Measurements from ENCODE around the gene PDCD11.
A peak's percentile ranks its signal among the peaks of the same experiment; 100 is the strongest.

DNA sequence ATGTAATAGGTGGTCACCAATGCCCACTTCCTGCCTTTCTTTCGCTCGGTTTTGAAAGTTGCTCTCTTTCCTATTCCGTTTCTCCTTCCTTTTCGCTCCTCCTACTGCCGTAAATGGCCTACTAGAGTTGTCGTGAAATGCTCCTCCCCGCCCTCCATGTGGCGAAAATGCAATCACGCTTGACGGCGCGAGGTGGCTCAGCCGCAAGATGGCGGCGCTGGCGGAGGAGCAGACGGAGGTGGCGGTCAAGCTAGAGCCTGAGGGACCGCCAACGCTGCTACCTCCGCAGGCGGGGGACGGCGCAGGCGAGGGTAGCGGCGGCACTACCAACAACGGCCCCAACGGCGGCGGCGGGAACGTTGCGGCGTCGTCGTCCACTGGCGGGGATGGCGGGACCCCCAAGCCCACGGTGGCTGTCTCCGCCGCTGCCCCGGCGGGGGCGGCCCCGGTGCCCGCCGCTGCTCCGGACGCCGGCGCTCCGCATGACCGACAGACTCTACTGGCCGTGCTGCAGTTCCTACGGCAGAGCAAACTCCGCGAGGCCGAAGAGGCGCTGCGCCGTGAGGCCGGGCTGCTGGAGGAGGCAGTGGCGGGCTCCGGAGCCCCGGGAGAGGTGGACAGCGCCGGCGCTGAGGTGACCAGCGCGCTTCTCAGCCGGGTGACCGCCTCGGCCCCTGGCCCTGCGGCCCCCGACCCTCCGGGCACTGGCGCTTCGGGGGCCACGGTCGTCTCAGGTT lies 28.5 kb upstream of the PDCD11 start, which contains the start of gene TAF5:
- TF ChIP-seq POLR2AphosphoS5 (IDR thresholded peaks at IDR 0.05), result peak; percentile 94
- peak; percentile 77 to 86 for TF ChIP-seq POLR2A (IDR thresholded peaks at IDR 0.05)
- TF ChIP-seq, protein P1, sequence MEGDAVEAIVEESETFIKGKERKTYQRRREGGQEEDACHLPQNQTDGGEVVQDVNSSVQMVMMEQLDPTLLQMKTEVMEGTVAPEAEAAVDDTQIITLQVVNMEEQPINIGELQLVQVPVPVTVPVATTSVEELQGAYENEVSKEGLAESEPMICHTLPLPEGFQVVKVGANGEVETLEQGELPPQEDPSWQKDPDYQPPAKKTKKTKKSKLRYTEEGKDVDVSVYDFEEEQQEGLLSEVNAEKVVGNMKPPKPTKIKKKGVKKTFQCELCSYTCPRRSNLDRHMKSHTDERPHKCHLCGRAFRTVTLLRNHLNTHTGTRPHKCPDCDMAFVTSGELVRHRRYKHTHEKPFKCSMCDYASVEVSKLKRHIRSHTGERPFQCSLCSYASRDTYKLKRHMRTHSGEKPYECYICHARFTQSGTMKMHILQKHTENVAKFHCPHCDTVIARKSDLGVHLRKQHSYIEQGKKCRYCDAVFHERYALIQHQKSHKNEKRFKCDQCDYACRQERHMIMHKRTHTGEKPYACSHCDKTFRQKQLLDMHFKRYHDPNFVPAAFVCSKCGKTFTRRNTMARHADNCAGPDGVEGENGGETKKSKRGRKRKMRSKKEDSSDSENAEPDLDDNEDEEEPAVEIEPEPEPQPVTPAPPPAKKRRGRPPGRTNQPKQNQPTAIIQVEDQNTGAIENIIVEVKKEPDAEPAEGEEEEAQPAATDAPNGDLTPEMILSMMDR (IDR thresholded peaks at IDR 0.05), result peak in 3 of 4 experiments; percentile 7 to 34 (median 29)
